Endothelial cell of hepatic sinusoid (primary cell): ENCODE measurements around the gene MOV10L1.
"Not testable (repeated sequence)": the region's sequence is repeated elsewhere in the genome, so short reads cannot be mapped to it uniquely, and the experiment has no call there.

Source experiments
- in situ Hi-C: cut with HindIII; loops from 2 replicates; pipeline ENCODE4 v1.10.0; 2017; ENCODE audit warnings: low sequenced_read_pairs

MOV10L1 gene

DNA sequence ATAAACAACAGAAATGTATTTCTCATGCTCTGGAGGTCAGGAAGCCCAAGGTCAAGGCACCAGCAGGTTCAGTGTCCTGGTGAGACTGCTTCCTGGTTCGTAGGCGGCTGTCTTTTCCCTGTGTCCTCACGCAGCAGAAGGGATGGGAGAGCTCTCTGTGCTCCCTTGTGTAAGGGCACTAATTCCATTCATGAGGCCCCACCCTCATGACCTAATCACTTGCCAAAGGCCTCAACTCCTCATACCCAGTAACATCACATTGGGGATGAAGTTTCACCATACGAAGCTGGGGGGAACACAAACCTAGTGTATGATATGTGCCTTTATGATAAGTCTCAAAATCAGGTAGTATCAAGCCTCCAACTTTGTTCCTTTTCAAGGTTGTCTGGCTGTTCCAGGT lies 42.1 kb downstream of the MOV10L1 start:
- in situ Hi-C loops: no loop called here

DNA sequence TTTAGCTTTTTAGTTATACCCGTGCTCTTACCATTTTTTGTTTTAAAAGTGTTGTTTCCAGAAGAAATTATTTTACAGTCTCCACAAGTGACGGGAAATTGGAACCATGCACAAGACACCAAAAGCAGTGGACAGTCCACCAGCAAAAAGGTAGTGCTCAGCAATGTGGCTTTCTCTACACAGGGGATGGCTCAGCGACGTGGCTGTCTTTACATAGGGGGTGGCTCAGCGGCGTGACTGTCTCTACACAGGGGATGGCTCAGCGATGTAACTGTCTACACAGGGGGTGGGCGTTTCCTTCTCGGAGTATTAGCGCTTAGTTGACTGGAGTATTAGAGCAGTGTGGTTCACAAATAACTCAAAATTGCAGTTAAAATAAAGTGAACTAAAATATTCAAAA lies 44.7 kb downstream of the MOV10L1 start:
- in situ Hi-C loops: no loop called here

DNA sequence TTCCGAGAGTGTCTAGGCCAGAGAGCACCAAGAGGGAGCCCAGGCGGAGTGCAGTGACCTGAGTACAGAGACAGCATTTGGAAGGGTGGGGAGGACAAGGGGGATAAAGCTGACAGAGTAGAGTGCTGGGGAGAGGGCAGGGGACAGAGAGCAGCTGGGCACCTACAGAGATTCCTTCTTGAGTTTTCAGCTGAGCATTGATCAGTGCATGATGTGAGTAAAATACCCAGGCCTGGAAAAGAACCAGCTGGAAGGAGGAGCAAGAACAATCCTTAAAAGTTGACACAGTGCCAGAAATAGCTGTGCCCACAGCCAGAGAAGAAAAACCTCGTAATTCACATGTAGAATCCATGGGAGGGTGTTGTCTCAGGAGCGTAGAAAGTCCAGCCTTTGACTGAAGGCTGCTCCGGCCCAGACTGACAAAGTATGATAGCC lies 46.8 kb downstream of the MOV10L1 start:
- in situ Hi-C loops: no loop called here

DNA sequence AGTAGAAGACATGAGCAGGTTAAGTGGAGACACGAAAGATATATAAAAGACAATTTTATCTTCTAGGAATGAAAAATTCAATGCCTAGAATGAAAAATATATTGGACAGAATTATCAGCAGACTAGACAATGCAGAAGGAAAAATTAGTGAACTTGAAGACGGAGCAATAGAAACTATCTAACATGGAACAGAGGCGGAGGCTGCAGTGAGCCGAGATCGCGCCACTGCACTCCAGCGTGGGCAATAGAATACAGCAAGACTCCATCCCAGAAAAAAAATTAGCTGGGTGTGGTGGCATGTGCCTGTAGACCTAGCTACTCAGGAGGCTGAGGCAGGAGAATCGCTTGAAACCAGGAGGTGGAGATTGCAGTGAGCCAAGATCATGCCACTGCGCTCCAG lies 47.5 kb downstream of the MOV10L1 start:
- in situ Hi-C loops: not testable (repeated sequence)

DNA sequence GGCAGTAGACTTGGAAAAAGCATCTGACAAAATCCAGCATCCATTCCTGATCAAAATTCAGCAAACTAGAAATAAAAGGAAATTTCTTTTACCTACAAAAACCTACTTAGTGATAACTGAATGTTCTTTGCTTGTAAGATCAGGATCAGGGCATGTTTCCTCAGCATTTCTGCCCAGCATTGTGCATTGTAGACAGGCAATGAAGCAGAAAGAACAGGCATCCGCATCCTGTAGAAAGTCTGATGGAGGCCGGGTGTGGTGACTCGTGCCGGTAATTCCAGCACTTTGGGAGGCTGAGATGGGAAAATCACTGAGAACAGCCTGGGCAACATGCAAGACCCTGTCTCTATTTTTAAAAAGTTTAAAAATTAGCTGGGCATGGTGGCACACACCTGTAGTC lies 48.2 kb downstream of the MOV10L1 start:
- in situ Hi-C loops: no loop called here

DNA sequence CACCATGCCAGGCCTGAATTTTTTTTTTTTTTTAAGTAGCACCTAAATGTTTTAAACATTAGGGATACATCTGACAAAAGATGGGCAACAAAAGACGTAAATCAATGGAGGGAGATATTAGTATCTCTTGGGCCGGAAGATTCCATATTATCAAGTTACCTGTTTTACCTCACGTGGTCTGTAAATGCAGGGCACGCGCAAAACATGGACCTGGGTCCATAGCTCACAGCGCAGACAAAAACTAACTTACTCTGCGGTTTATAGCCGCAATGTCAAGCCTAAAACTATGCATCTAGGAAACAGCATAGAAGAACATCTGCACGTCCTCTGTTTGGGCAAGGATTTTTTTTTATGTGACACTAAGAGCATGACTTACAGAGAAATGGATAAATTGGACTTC lies 49.2 kb downstream of the MOV10L1 start:
- in situ Hi-C loops: no loop called here

DNA sequence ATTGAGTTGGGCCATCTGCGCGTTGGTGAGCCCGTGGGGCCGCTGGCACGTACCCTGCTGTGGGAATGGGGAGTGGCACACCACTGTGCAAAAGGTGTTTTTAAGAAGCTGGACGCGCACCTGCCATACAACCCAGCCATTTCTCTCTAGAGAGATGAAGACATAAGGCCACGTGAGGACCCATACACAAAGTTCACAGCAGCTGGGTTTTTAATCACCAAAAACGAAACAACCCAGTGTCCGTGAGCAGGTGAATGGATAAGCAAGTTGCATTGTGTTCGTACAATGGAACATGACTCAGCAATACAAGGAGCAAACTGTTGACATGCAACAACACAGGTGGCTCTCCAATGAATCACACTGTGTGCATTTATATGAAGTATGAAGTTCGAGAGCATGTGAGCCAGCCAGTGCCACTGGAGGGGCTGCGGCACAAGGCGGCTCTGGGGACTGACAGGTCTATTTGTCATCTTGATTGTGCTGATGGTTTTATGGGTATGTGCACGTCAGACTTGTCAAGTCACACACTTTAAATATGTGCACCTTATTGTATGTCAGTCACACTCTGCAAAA lies 50.1 kb downstream of the MOV10L1 start:
- in situ Hi-C loops: no loop called here

DNA sequence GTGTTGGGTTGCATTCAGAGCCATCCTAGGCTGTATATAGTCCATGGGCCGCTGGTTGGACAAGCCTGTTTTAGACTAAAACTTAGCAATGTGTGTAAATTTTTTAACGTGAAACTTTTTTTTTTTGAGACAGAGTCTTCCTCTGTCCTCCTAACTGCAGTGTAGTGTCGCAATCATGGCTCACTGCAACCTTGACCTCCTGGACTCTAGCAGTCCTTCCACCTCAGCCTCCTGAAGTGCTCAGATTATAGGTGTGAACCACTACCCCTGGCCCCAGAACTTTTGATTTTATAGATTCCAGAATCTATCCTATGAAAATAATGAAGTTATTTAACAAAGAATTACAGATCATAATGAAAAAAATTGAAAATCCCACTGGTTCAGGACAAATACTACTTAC lies 50.8 kb downstream of the MOV10L1 start:
- in situ Hi-C loops: no loop called here

DNA sequence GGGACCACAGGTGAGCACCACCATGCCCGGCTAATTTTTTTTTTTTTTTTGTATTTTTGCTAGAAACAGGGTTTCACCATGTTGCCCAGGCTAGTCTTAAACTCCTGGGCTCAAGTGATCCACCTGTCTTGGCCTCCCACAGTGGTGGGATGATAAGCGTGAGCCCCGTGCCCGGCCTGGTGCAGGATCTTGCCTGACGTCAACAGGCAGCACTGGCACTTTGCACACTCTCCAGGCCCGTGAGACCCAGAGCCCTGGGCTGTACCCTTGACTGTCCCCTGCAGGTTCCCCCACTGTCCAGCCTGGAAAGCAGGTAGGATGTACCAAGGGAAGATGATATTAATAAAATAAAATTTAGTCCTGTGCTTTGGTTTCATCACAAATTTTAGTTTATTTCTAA lies 51.7 kb downstream of the MOV10L1 start:
- in situ Hi-C loops: no loop called here

DNA sequence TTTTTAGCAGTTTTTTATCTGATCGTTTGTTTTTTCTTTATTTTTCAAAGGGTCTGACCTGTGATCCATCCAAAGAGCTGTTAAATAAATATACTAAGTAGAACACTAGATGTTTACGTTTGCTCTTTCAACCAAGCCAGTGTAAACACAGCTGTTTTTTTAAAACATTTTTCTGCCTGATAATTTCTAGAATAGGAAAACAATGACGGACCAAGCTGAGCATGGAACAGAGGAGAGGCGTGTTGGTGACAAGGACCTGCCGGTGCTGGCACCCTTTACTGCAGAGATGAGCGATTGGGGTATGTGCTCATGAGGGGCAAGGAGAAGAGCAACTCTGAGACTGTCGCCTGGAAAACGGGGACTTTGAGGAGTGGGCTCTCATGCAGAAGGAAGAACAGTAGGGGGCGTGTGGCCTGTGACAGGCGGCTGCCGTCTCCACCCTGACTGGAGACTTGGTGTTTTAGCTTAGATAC lies 52.1 kb downstream of the MOV10L1 start:
- in situ Hi-C loops: no loop called here

DNA sequence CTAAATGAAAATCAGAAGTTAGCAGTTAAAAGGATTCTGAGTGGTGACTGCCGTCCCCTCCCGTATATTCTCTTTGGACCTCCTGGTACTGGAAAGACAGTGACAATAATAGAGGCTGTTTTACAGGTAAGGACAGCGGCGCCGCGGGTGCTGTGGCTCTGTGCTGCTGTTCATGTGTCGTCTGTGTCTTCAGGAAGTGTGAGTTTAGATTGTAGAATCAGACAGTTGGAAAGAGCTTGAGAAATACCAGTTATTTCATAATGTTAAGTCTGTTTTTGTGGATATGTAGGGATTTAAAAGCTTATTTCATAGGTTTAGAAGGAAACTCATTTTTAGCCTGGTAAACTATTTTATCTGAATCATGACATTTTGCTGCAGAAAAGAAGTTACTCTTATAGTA lies 53.3 kb downstream of the MOV10L1 start:
- in situ Hi-C loops: no loop called here

DNA sequence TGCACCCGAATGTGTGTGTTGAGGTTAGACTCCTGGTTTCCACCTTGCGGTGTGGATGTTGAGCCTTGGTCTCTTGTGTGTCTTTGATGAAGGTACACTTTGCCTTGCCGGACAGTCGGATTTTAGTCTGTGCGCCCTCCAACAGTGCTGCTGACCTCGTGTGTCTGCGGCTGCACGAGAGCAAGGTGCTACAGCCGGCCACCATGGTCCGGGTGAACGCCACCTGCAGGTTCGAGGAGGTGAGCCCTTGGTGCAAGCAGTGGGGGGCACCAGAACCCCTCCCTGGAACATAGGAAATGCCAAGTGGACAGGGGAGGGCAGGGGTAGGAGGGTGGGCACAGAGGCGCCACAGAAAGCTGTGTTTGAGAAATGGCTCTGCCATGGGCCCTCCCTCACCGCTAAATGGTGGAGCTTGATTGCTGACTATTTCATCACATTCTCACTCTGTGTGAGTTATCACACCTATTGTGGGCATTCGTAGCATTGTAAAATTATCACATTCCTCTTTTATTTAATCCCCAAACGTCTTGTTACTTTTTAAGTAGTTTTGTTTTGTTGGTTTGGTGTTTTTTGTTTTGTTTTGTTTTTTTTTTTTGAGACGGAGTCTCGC lies 54.3 kb downstream of the MOV10L1 start:
- in situ Hi-C loops: no loop called here

DNA sequence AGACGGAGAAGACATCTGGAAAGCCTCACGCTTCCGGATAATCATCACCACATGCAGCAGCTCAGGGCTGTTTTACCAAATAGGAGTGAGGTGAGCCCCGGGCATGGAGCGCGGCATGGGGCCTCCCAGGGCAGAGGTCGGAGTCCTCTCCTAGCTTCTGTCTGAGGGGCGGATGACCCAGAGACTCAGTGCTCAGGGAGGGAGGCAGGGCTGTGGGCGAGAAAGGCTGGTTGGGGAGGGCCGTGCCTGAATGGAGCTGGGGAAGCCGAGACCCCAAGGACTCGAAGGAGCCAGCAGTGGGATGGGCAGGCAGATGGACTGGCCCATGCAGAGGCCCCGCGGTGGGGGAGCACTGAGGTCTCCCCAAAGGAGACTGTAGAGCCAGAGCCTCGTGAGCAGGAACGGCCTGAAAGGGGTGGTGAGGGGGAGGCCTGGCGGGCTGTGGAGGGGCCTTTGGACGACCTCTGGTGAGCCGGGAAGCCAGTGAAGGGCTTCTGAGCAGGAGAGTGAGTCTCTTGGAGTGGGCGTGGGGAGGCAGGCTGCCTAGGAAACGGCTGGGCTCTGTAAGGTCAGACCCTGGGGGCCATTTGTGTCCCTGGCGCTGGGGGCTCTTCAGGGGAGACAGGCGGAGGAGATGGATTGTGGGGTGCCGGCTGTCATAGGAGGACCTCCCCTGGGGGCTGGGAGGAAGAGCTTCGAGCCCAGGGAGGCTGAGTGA lies 56.1 kb downstream of the MOV10L1 start:
- in situ Hi-C loops: no loop called here

DNA sequence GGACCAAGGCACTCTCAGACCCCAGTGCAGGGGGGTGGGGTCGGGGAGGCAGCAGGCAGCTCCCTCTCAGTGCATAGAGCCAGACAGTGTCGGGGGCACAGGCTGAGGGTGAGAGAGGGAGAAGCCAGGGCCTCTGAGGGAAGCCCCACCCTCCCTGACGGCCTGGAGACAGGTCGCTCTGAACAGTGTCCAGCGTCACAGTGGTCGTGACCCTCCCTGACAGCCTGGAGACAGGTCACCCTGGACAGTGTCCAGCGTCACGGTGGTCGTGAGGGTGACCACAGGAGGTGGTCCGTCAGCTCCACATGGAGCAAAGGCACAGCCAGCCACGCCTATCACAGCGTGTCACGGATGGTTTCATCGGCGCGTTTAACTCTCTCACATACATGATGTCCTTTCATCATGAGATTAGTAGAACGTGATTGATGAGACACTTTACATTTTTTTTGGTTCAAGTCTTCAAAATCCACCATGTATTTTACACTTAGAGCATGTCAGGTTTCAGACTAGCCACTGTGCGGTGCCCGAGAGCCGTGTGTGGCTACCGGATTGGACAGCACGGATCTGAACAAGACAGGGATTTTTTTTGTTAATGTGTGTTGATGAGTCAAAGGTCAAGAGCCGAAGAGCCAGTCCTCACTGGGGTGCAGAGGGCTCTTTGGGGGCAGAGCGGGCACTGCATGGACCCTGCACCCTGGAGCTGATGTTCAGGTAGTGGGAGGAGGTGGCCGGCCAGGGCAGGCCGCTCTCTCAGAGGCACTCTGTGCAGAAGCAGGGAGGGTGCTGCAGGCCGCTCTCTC lies 56.8 kb downstream of the MOV10L1 start:
- in situ Hi-C loops: no loop called here

DNA sequence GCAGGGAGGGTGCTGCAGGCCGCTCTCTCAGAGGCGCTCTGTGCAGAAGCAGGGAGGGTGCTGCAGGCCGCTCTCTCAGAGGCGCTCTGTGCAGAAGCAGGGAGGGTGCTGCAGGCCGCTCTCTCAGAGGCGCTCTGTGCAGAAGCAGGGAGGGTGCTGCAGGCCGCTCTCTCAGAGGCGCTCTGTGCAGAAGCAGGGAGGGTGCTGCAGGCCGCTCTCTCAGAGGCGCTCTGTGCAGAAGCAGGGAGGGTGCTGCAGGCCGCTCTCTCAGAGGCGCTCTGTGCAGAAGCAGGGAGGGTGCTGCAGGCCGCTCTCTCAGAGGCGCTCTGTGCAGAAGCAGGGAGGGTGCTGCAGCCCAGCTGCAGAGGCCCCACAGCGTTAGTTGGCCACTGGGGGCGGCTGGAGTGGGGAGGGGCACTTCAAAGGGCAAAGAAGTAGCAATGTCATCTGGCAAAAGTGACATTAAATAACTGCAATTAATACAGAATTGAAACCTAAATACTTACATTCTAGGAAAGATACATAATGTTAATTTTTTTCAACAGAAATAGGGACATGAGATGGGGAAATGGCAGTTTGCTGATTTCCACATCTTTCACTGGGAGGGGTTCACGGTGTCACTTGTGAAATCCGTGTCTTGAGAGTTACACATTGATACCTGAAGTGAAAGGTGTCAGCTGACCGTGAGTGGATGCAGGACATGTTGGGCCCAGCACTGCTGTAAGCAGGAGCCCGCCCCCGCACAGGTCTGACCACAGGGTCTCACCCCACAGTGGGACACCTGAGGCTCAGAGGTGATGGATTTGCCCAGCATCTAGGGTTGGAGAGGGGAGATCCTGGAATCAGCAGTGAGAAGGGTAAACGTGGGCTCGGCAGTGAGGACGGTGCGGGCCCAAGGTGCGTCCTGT lies 57.7 kb downstream of the MOV10L1 start:
- in situ Hi-C loops: not testable (repeated sequence)

DNA sequence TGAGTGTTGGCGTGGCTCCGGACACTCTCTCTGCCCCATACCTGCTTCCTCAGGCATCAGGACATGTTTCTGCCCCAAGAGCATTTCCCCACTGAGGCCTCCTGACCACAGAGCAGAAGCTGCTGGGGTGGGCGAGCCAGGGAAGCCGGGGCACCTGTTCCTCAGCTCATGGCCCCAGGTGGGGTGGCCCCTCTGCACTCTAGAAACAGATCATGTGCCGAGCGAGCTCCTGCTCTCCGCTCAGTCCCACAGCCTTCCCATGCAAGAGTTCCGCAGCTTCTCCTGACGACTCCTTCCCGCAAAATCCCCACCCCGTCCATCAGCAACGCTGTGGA lies 58.3 kb downstream of the MOV10L1 start:
- in situ Hi-C loops: no loop called here

DNA sequence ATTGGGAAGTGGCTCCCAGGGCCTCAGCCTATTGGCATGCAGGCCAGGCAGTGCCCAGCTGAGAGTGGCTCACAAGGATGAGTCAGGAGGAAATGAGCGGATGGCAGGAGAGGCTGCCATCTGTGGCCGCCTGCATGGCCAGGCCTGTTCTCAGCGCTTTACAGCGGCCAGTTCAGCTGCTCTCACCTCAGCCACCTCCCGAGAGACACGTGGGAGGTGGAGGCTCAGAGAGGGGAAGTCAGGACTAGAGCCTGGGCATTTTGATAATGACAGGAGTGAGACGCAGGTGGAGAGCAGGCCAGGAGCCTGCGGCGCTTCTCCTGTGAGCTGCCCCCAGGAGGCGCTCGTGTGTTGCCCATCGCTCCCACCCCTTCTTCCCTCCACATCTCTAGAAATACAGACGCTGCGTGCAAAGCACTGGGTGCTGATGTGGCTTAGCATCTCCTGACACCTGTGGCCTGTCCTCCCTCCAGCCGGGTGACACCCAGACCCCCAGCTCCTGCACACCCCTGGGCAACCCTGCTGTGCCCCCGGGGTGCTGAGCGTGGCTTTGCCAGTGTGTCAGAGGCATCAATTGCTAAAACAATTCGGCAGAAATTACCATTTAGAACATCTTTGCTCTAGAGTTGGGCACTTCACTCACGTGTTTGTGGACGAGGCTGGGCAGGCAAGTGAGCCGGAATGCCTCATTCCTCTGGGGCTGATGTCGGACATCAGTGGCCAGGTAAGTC lies 59.4 kb downstream of the MOV10L1 start:
- in situ Hi-C loops: no loop called here

DNA sequence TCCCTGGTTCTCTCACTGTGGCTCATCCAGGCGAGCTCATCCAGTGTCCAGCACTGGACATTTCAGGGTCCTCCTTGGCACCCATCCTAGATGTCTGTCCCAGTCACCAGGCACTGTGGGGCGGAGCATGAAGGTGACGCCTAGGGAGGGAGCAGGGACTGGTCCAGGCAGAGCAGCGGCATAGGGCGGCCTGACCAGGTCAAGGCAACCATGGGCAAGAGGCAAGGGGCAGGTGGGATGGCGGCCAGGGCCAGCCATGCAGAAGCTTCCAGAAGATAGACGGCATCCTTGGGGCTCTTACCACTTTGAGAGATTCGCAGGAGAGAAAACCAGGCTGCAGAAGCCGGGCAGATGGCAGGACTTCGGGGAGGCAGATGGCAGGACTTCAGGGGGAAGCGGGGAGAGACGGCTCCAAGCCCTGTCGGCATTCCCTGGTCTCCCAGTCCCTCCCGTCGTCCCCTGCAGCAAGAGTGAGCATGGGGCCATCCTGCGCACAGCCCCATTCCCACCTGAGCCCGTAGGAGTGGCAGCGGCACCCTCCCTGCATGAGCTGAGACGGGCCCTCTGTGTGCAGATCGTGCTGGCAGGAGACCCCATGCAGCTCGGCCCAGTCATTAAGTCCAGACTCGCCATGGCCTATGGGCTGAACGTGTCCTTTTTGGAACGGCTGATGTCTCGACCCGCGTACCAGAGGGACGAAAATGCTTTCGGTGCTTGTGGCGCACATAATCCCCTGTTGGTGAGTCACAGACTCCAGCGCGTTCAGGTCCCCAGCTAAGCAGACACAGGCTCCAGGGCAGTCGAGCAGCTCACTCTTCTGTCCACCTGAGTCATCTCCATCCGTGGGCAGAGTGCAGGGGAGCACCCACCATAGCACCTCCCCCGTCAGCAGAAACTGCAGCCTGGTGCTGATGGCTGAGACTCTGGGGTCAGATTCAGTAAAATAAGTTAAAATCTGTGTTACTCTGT lies 60.6 kb downstream of the MOV10L1 start:
- in situ Hi-C loops: no loop called here
